ENCODE data around the gene ATG7.

ATG7 gene

GRCh38 chr3:11269007-11269406, 3.2 kb upstream of the ATG7 start:
- DNase-seq (ENCODE audit: low read depth, low spot score) = no peak
- Histone ChIP-seq H3K27ac (no peak overlapping the region), H3K4me3 (no peak overlapping the region), H3K9me3 (ENCODE audit: low read depth, low read length) (no peaks in the 10 kb centered on the region), H3K9ac (ENCODE audit: insufficient read length) (no peak overlapping the region), H3K36me3 (ENCODE audit: insufficient read depth, low read length) (no peaks in the 10 kb centered on the region)
- TF ChIP-seq EZH2 (IDR thresholded peaks at IDR 0.05) = no peak
- no peak for TF ChIP-seq POLR2AphosphoS5 (IDR thresholded peaks at IDR 0.05; ENCODE audit: borderline replicate concordance, low read depth, low read length)
- TF ChIP-seq FOXP2 (optimal IDR thresholded peaks at IDR 0.05; ENCODE audit: control extremely low read depth, extremely low read length, insufficient read depth) = no peak

DNA sequence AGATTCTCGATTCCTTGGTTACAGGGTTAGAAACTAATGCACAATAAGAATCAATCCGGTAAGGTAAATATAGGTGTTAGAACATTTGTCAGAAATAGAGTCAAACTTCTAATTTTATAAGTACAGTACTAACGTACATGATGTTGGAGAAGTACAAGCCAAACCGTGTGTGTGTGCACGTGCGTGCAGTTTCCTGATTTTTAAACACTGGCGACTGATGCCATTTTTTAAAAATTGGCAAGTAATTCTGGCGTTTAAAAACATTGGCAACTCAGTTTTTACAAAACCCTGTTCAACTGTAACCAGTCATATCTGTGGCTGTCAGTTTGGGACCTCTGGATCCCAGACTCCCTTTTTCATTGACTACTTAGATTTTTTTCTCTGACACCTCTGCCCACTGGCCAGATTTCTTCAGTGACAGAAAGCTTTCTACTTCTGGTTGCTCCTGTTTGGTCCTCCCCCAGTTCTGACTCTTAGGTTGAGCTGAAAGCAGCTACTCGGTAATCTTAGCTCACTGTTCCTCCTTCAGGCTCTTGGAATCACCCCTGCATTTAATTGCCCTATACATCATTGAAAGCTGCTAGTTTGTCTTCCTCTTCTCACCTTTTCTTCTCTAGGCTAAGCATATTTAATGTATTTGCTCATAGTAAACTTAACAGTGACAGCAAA, 843 bp downstream of the ATG7 start:
- H3K27ac ChIP-seq = no peak overlapping the region
- no peaks in the 10 kb centered on the region for H3K9me3 ChIP-seq (ENCODE audit: low read depth, low read length)
- TF ChIP-seq FOXP2 (optimal IDR thresholded peaks at IDR 0.05; ENCODE audit: control extremely low read depth, extremely low read length, insufficient read depth) = no peak
- H3K9ac ChIP-seq (ENCODE audit: insufficient read length) = peak overlapping the region; percentile 88
- no peak for DNase-seq (ENCODE audit: low read depth, low spot score)
- no peaks in the 10 kb centered on the region for H3K36me3 ChIP-seq (ENCODE audit: insufficient read depth, low read length)
- H3K4me3 ChIP-seq = peak overlapping the region; percentile 91

DNA sequence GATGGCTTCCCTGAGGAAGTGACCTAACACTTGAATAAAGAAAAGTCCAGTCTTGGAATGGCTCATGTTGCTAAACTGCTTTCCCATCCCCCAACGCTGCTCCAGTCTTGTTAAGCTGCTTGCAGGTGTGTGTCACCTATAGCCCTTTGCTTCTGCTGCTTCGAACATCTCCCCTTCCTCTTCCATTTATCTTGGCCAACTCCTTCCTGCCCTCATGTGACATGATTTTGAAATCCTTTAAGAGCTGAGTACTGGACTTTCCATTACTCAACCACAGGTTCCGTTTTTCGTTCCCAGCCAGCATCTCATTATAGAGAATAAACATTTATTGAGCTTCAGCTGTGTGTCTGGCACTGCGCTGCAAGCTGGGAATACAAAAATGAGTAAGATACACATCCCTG, 1.7 kb downstream of the ATG7 start:
- no peak for DNase-seq (ENCODE audit: low read depth, low spot score)
- no peak overlapping the region for H3K9ac ChIP-seq (ENCODE audit: insufficient read length)

DNA sequence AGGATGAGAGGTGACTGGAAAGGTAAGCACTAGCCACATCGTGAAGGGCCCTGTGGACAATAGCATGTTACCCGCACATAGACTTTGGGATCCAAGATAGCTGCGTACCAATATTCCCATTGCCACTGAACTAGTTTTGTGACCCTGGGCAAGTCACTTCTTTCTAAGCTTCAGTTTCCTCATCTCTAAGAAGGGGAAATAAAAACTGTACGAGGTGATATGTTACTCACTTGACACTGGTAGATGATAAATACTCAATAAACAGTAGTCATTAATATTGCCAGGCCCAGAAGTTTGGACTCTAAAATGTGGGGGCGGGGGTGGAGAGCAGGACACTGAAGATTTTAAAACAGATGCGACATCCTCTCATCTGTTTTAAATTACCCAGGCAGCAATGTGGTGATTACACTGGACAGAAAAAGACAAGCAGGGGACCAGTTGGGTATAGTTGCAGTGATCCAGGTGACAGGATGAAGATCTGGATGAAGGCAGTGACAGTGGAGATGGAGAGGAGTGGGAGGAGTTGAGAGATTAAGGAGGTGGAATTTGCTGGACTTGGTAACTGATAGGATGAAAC, 2.5 kb downstream of the ATG7 start:
- DNase-seq (ENCODE audit: low read depth, low spot score) = no peak
- TF ChIP-seq FOXP2 (optimal IDR thresholded peaks at IDR 0.05; ENCODE audit: control extremely low read depth, extremely low read length, insufficient read depth) (no peak), POLR2AphosphoS5 (IDR thresholded peaks at IDR 0.05; ENCODE audit: borderline replicate concordance, low read depth, low read length) (no peak), EZH2 (IDR thresholded peaks at IDR 0.05) (no peak)
- Histone ChIP-seq H3K36me3 (ENCODE audit: insufficient read depth, low read length) (no peaks in the 10 kb centered on the region), H3K9ac (ENCODE audit: insufficient read length) (no peak overlapping the region), H3K9me3 (ENCODE audit: low read depth, low read length) (no peaks in the 10 kb centered on the region), H3K4me3 (no peak overlapping the region), H3K27ac (no peak overlapping the region)

More for the DNA sequence above, 1.7 kb downstream of the ATG7 start:
- no peak for TF ChIP-seq POLR2AphosphoS5 (IDR thresholded peaks at IDR 0.05; ENCODE audit: borderline replicate concordance, low read depth, low read length)
- TF ChIP-seq FOXP2 (optimal IDR thresholded peaks at IDR 0.05; ENCODE audit: control extremely low read depth, extremely low read length, insufficient read depth) = no peak
- TF ChIP-seq EZH2 (IDR thresholded peaks at IDR 0.05) = no peak
- Histone ChIP-seq H3K9me3 (ENCODE audit: low read depth, low read length) (no peaks in the 10 kb centered on the region), H3K36me3 (ENCODE audit: insufficient read depth, low read length) (no peaks in the 10 kb centered on the region), H3K4me3 (no peak overlapping the region), H3K27ac (no peak overlapping the region)

GRCh38 chr3:11275926-11276325, 3.7 kb downstream of the ATG7 start:
- TF ChIP-seq FOXP2 (optimal IDR thresholded peaks at IDR 0.05; ENCODE audit: control extremely low read depth, extremely low read length, insufficient read depth) = no peak
- TF ChIP-seq EZH2 (IDR thresholded peaks at IDR 0.05) = no peak
- TF ChIP-seq POLR2AphosphoS5 (IDR thresholded peaks at IDR 0.05; ENCODE audit: borderline replicate concordance, low read depth, low read length) = no peak
- H3K9ac ChIP-seq (ENCODE audit: insufficient read length) = no peak overlapping the region
- no peaks in the 10 kb centered on the region for H3K36me3 ChIP-seq (ENCODE audit: insufficient read depth, low read length)
- H3K4me3 ChIP-seq = no peak overlapping the region
- no peak overlapping the region for H3K27ac ChIP-seq
- no peaks in the 10 kb centered on the region for H3K9me3 ChIP-seq (ENCODE audit: low read depth, low read length)
- DNase-seq (ENCODE audit: low read depth, low spot score) = no peak

GRCh38 chr3:11276901-11277300, 4.7 kb downstream of the ATG7 start:
- Histone ChIP-seq H3K27ac (no peak overlapping the region), H3K4me3 (no peak overlapping the region), H3K9me3 (ENCODE audit: low read depth, low read length) (no peaks in the 10 kb centered on the region), H3K9ac (ENCODE audit: insufficient read length) (no peak overlapping the region), H3K36me3 (ENCODE audit: insufficient read depth, low read length) (no peaks in the 10 kb centered on the region)
- no peak for TF ChIP-seq POLR2AphosphoS5 (IDR thresholded peaks at IDR 0.05; ENCODE audit: borderline replicate concordance, low read depth, low read length)
- TF ChIP-seq EZH2 (IDR thresholded peaks at IDR 0.05) = no peak
- no peak for TF ChIP-seq FOXP2 (optimal IDR thresholded peaks at IDR 0.05; ENCODE audit: control extremely low read depth, extremely low read length, insufficient read depth)
- DNase-seq (ENCODE audit: low read depth, low spot score) = no peak

- DNase-seq (ENCODE audit: low read depth, low spot score) = no peak
- Histone ChIP-seq H3K27ac (peak overlapping the region; percentile 95), H3K9me3 (ENCODE audit: low read depth, low read length) (no peaks in the 10 kb centered on the region), H3K4me3 (peak overlapping the region; percentile 68), H3K9ac (ENCODE audit: insufficient read length) (no peak overlapping the region), H3K36me3 (ENCODE audit: insufficient read depth, low read length) (no peaks in the 10 kb centered on the region)
- TF ChIP-seq FOXP2 (optimal IDR thresholded peaks at IDR 0.05; ENCODE audit: control extremely low read depth, extremely low read length, insufficient read depth) = no peak
These were observed 10.3 kb downstream of the ATG7 start for GRCh38 chr3:11282250-11283138.

- Histone ChIP-seq H3K36me3 (ENCODE audit: insufficient read depth, low read length) (no peaks in the 10 kb centered on the region), H3K4me3 (peak overlapping the region; percentile 68), H3K27ac (peak overlapping the region; percentile 95), H3K9me3 (ENCODE audit: low read depth, low read length) (no peaks in the 10 kb centered on the region), H3K9ac (ENCODE audit: insufficient read length) (no peak overlapping the region)
- DNase-seq (ENCODE audit: low read depth, low spot score) = no peak
- TF ChIP-seq POLR2AphosphoS5 (IDR thresholded peaks at IDR 0.05; ENCODE audit: borderline replicate concordance, low read depth, low read length) = no peak
- TF ChIP-seq EZH2 (IDR thresholded peaks at IDR 0.05) = no peak
- TF ChIP-seq FOXP2 (optimal IDR thresholded peaks at IDR 0.05; ENCODE audit: control extremely low read depth, extremely low read length, insufficient read depth) = no peak
These were observed 10.9 kb downstream of the ATG7 start for GRCh38 chr3:11283139-11283475.

Measured in SK-N-MC (cell line).